ENCODE data around the gene SPOCK1. TPM values are rescaled to one million over a fixed set of nuclear protein-coding genes. Genes with fewer than 3 reads are reported as not detected.
A peak's percentile ranks its signal among the peaks of the same experiment; 100 is the strongest.

The SPOCK1 gene
- total and polyA plus RNA-seq, 2 donors (not counting 3 experiments of a cell fraction or from before 2014, with no cell fraction given): 144 to 280 TPM

GRCh38 chr5:137148159-137148558 lies 351.0 kb downstream of the SPOCK1 start:
- H3K27me3 ChIP-seq (ENCODE audit: control insufficient read depth in 2 of 2, insufficient read depth in 2 of 2, low read length in 2 of 2): no peaks in the 10 kb centered on the region
- intact Hi-C loops (cut with micrococcal nuclease): loop anchor here (2.0 kb wide), 1 partner anchor 21 kb away; no protein-coding TSS in a partner anchor
- H4K20me1 ChIP-seq (replicated peaks; ENCODE audit: control insufficient read depth, extremely low read depth, insufficient read depth, low read length): no peaks in the 10 kb centered on the region
- no peaks in the 10 kb centered on the region for H3K9me3 ChIP-seq (replicated peaks; ENCODE audit: control insufficient read depth, insufficient read depth, low read length)
- no peak overlapping the region for H3K9ac ChIP-seq (replicated peaks; ENCODE audit: extremely low read depth, insufficient read depth, low read length)
- BruUV-seq (replicated peaks): no TSS peak
- H3K79me2 ChIP-seq (ENCODE audit: control insufficient read depth, insufficient read depth, low read length): peaks cover 9% of the 10 kb centered on the region
- DNase-seq (ENCODE audit: low read depth, low spot score): peak; percentile 56
- peak; percentile 24 for FAIRE-seq
- no peak overlapping the region for H3K4me3 ChIP-seq (replicated peaks in 1 of 3; ENCODE audit: insufficient read depth in 1 of 3, low read depth in 1 of 3, low read length in 3 of 3)
- H3K9me1 ChIP-seq (replicated peaks; ENCODE audit: control insufficient read depth, extremely low read depth, insufficient read depth, low read length): no peaks in the 10 kb centered on the region
- H3K36me3 ChIP-seq (ENCODE audit: control insufficient read depth in 2 of 2, extremely low read depth in 1 of 2, insufficient read depth in 2 of 2, low read length in 2 of 2): no peaks in the 10 kb centered on the region
- dilution Hi-C loops (cut with MboI; ENCODE audit: extremely low pct_ligation_motif_present, low sequenced_read_pairs): no loop called here
- ChIA-PET CTCF (no interaction called here), POLR2A (no interaction called here)
- H3K27ac ChIP-seq (ENCODE audit: insufficient read depth, low read depth, low read length): no peak overlapping the region
- H3K4me2 ChIP-seq (ENCODE audit: insufficient read depth, low read length): no peak overlapping the region
- H2AFZ ChIP-seq (ENCODE audit: low read depth, low read length): no peak overlapping the region
- H3K4me1 ChIP-seq (ENCODE audit: control insufficient read depth, extremely low read depth, insufficient read depth, low read length): peaks cover 11% of the 10 kb centered on the region
- peak; percentile 43 for TF ChIP-seq GATA2 (IDR thresholded peaks at IDR 0.05; ENCODE audit: insufficient read depth, insufficient read length, low read depth, low read length)
- TF ChIP-seq CTCF (IDR thresholded peaks at IDR 0.05; ENCODE audit: extremely low read depth in 1 of 2, insufficient read depth in 1 of 2, low read depth in 1 of 2, low read length in 2 of 2): no peak

GRCh38 chr5:137147346-137147745 lies 351.8 kb downstream of the SPOCK1 start:
- no peaks in the 10 kb centered on the region for H3K9me3 ChIP-seq (replicated peaks; ENCODE audit: control insufficient read depth, insufficient read depth, low read length)
- dilution Hi-C loops (cut with MboI; ENCODE audit: extremely low pct_ligation_motif_present, low sequenced_read_pairs) (no loop called here), intact Hi-C loops (cut with micrococcal nuclease) (no loop called here)
- FAIRE-seq: no peak
- no peak overlapping the region for H3K27ac ChIP-seq (ENCODE audit: insufficient read depth, low read depth, low read length)
- no peak overlapping the region for H3K4me2 ChIP-seq (ENCODE audit: insufficient read depth, low read length)
- no peaks in the 10 kb centered on the region for H3K36me3 ChIP-seq (ENCODE audit: control insufficient read depth in 2 of 2, extremely low read depth in 1 of 2, insufficient read depth in 2 of 2, low read length in 2 of 2)
- no peaks in the 10 kb centered on the region for H4K20me1 ChIP-seq (replicated peaks; ENCODE audit: control insufficient read depth, extremely low read depth, insufficient read depth, low read length)
- BruUV-seq (replicated peaks): no TSS peak
- H3K4me1 ChIP-seq (ENCODE audit: control insufficient read depth, extremely low read depth, insufficient read depth, low read length): peaks cover 11% of the 10 kb centered on the region
- TF ChIP-seq CTCF (IDR thresholded peaks at IDR 0.05; ENCODE audit: extremely low read depth in 1 of 2, insufficient read depth in 1 of 2, low read depth in 1 of 2, low read length in 2 of 2) (no peak), MYC (IDR thresholded peaks at IDR 0.05; ENCODE audit: low read depth, low read length) (no peak), FOS (IDR thresholded peaks at IDR 0.05; ENCODE audit: borderline replicate concordance, insufficient read depth, low read length) (no peak), MAX (IDR thresholded peaks at IDR 0.05; ENCODE audit: insufficient read depth, insufficient read length) (no peak), POLR2A (IDR thresholded peaks at IDR 0.05; ENCODE audit: low read depth, low read length) (no peak), GATA2 (IDR thresholded peaks at IDR 0.05; ENCODE audit: insufficient read depth, insufficient read length, low read depth, low read length) (no peak), JUN (IDR thresholded peaks at IDR 0.05; ENCODE audit: borderline replicate concordance, insufficient read depth, insufficient read length, low read depth) (no peak), POLR2AphosphoS5 (IDR thresholded peaks at IDR 0.05; ENCODE audit: insufficient read depth, low read depth, low read length) (no peak), EZH2 (IDR thresholded peaks at IDR 0.05; ENCODE audit: borderline replicate concordance, low read depth, low read length, severe bottlenecking) (no peak)
- no peaks in the 10 kb centered on the region for H3K27me3 ChIP-seq (ENCODE audit: control insufficient read depth in 2 of 2, insufficient read depth in 2 of 2, low read length in 2 of 2)
- no peak for DNase-seq (ENCODE audit: low read depth, low spot score)
- no peak overlapping the region for H2AFZ ChIP-seq (ENCODE audit: low read depth, low read length)
- ChIA-PET CTCF (no interaction called here), POLR2A (no interaction called here)
- no peak overlapping the region for H3K9ac ChIP-seq (replicated peaks; ENCODE audit: extremely low read depth, insufficient read depth, low read length)
- H3K4me3 ChIP-seq (replicated peaks in 1 of 3; ENCODE audit: insufficient read depth in 1 of 3, low read depth in 1 of 3, low read length in 3 of 3): no peak overlapping the region
- H3K9me1 ChIP-seq (replicated peaks; ENCODE audit: control insufficient read depth, extremely low read depth, insufficient read depth, low read length): no peaks in the 10 kb centered on the region
- peaks cover 13% of the 10 kb centered on the region for H3K79me2 ChIP-seq (ENCODE audit: control insufficient read depth, insufficient read depth, low read length)

Measured in endothelial cell of umbilical vein (primary cell).